Naive thymus-derived CD8-positive, alpha-beta T cell (primary cell): ENCODE measurements around the gene GUCA1A. TPM values are rescaled to one million over a fixed set of nuclear protein-coding genes. Genes with fewer than 3 reads are reported as not detected.

ENCODE experiments used
- ATAC-seq, 2 donors: fragments of 150-1000 bp; cut with Tn5 transposase in 1 of 2; sonication (Bioruptor Pico), chemical (Tn5 transposase) in 1 of 2; 1 replicate in 1 of 2; 2 replicates in 1 of 2; pipeline ENCODE4 v1.10.0; 2021; ENCODE audit warnings: mild to moderate bottlenecking in 2 of 2, moderate library complexity in 2 of 2
- POLR2A ChIA-PET: fragments of 350-600 bp; sonication (Branson Sonifier 250); formaldehyde crosslinking; loops from one replicate; lab custom pipeline; 2021; ENCODE audit warnings: antibody characterized with exemption; lab: Charles Lee
- DNase-seq, 10 donors: peaks; one replicate each; pipeline versions ENCODE4 v3.0.0 to v3.0.0-alpha.2; 2020 to 2022
- H3K27ac Mint-ChIP-seq, 10 donors: one replicate each; pipeline ENCODE4 v1.8.0; 2020 to 2022; ENCODE audit warnings: mild to moderate bottlenecking in 10 of 10, mixed read lengths in 10 of 10, moderate library complexity in 4 of 10, inconsistent platforms in 1 of 10
- H3K27me3 Mint-ChIP-seq, 5 donors: one replicate each; pipeline ENCODE4 v1.8.0; 2021 to 2022; ENCODE audit warnings: mixed read lengths in 5 of 5
- H3K36me3 Mint-ChIP-seq, 3 donors: one replicate each; pipeline ENCODE4 v1.8.0; 2020 to 2022; ENCODE audit warnings: mixed read lengths in 3 of 3, mild to moderate bottlenecking in 2 of 3, inconsistent platforms in 1 of 3
- H3K4me1 Mint-ChIP-seq, 4 donors: one replicate each; pipeline ENCODE4 v1.8.0; 2021 to 2022; ENCODE audit warnings: mixed read lengths in 4 of 4
- H3K4me3 Mint-ChIP-seq, 10 donors: one replicate each; pipeline ENCODE4 v1.8.0; 2020 to 2022; ENCODE audit warnings: mild to moderate bottlenecking in 10 of 10, mixed read lengths in 10 of 10, moderate library complexity in 6 of 10, inconsistent platforms in 1 of 10
- H3K9me3 Mint-ChIP-seq, 9 donors: one replicate each; pipeline ENCODE4 v1.8.0; 2020 to 2022; ENCODE audit warnings: mixed read lengths in 9 of 9, mild to moderate bottlenecking in 3 of 9, inconsistent platforms in 1 of 9, moderate library complexity in 1 of 9
- polyA plus RNA-seq, 3 donors: library from polyadenylated mRNA; unstranded; fragments of 300-500 nt; fragmentation: Illumina TruSeq; gene quantifications; one replicate each; pipeline ENCODE4 v1.2.3, GENCODE V29; 2021
- total RNA-seq, 8 experiments: library from RNA in 2 of 8; stranded (reverse) in 2 of 8; gene quantifications; one replicate each; pipeline ENCODE4 v1.2.3 and lab custom pipeline; 2021 to 2026

The GUCA1A gene
- total and polyA plus RNA-seq, 5 experiments from 2014 or later, result not detected

GRCh38 chr6:42137194-42137753 lies 35.9 kb upstream of the GUCA1A start:
- POLR2A ChIA-PET, result interaction anchor here (0.6 kb wide), 2 partner anchors 87 to 241 kb away, joined by 3 to 5 read pairs; no protein-coding TSS in a partner anchor
- Mint-ChIP-seq H3K36me3 (no peaks in the 10 kb centered on the region), H3K9me3 (no peaks in the 10 kb centered on the region), H3K27me3 (peaks cover 4 to 11% (median 9%) of the 10 kb centered on the region in 5 donors), H3K27ac (peak overlapping the region in 2 of 10 donors; percentile 20 to 62), H3K4me1 (peaks cover 4 to 17% (median 10%) of the 10 kb centered on the region in 4 donors), H3K4me3 (peak overlapping the region in 4 of 10 donors; percentile 6 to 30 (median 18))
- no peak for ATAC-seq
- DNase-seq, result no peak

- H3K36me3 Mint-ChIP-seq, result no peaks in the 10 kb centered on the region
- no peak for ATAC-seq
- no peaks in the 10 kb centered on the region for H3K9me3 Mint-ChIP-seq
- peak overlapping the region in 1 of 10 donors; percentile 17 for H3K27ac Mint-ChIP-seq
- H3K4me3 Mint-ChIP-seq, result no peak overlapping the region
- H3K27me3 Mint-ChIP-seq, result peaks cover 8 to 21% (median 12%) of the 10 kb centered on the region in 5 donors
- no peak for DNase-seq
- peaks cover 6 to 22% (median 14%) of the 10 kb centered on the region in 4 donors for H3K4me1 Mint-ChIP-seq
- POLR2A ChIA-PET, result no interaction called here
These were observed 35.0 kb upstream of the GUCA1A start for GRCh38 chr6:42138190-42138589.

GRCh38 chr6:42138630-42139619 lies 34.2 kb upstream of the GUCA1A start:
- no peak overlapping the region for H3K4me3 Mint-ChIP-seq
- peak overlapping the region in 2 of 10 donors; percentile 17 to 33 for H3K27ac Mint-ChIP-seq
- POLR2A ChIA-PET, result interaction anchor here (0.6 kb wide), 1 partner anchor 20 kb away, joined by 8 read pairs; no protein-coding TSS in a partner anchor
- H3K36me3 Mint-ChIP-seq, result no peaks in the 10 kb centered on the region
- H3K4me1 Mint-ChIP-seq, result peaks cover 6 to 24% (median 14%) of the 10 kb centered on the region in 4 donors
- no peak for ATAC-seq
- peaks cover 15 to 28% (median 19%) of the 10 kb centered on the region in 5 donors for H3K27me3 Mint-ChIP-seq
- no peaks in the 10 kb centered on the region for H3K9me3 Mint-ChIP-seq
- no peak for DNase-seq

GRCh38 chr6:42140032-42140431 lies 33.1 kb upstream of the GUCA1A start:
- H3K27ac Mint-ChIP-seq, result no peak overlapping the region
- no peaks in the 10 kb centered on the region for H3K36me3 Mint-ChIP-seq
- POLR2A ChIA-PET, result interaction anchor here (0.6 kb wide), 1 partner anchor 168 kb away, joined by 3 read pairs; no protein-coding TSS in a partner anchor
- no peak overlapping the region for H3K4me3 Mint-ChIP-seq
- H3K4me1 Mint-ChIP-seq, result peaks cover 6 to 24% (median 14%) of the 10 kb centered on the region in 4 donors
- H3K27me3 Mint-ChIP-seq, result peaks cover 16 to 32% (median 21%) of the 10 kb centered on the region in 5 donors
- DNase-seq (peak in 1 of 10 donors; percentile 5), ATAC-seq (no peak)
- no peaks in the 10 kb centered on the region for H3K9me3 Mint-ChIP-seq

DNA sequence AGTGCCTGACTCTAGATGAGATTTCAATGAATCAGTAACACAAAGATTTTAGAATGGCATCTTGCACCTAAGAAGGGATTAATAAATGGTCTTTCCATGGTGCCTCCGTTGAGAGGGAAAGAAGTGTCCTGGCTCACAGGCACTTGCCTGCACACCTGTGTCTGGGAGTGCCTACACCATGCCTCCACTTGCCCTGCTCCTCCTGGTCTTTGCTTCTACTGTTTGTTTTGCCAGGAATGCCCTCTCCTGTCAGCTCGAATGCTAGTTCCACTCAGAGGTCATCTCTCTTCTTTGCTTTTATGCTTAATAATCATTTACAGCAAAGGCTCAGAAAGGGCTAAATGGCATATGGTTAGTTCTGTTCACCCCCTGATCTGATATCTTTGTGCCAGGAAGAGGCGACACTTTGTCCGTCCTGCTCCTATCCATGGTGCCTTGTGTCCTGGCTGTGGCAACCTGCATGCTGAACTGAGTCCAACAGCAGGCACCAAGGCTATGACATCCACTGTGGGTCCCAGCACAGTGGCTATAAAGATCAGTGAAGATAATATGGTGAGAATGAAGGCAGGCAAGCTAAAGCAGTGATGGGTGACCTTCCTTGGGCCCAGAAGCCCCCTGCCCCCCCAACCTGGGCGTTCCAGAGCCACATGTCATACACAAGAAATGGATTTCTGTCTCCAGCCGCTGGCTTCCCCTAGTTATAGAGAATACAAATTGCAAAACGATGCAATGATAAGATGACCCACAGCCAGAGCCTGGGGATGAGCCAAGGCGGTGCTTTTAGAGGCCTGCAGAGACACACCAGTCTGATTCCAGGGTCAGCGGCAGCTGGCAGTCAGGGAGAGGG lies 32.2 kb upstream of the GUCA1A start:
- H3K4me3 Mint-ChIP-seq, result peak overlapping the region in 7 of 10 donors; percentile 4 to 68 (median 30)
- ATAC-seq (no peak), DNase-seq (no peak)
- peaks cover 16 to 35% (median 24%) of the 10 kb centered on the region in 5 donors for H3K27me3 Mint-ChIP-seq
- peaks cover 6 to 24% (median 14%) of the 10 kb centered on the region in 4 donors for H3K4me1 Mint-ChIP-seq
- no peaks in the 10 kb centered on the region for H3K36me3 Mint-ChIP-seq
- no peaks in the 10 kb centered on the region for H3K9me3 Mint-ChIP-seq
- H3K27ac Mint-ChIP-seq, result no peak overlapping the region
- POLR2A ChIA-PET, result no interaction called here

- Mint-ChIP-seq H3K9me3 (no peaks in the 10 kb centered on the region), H3K27me3 (peaks cover 16 to 35% (median 24%) of the 10 kb centered on the region in 5 donors), H3K4me3 (peak overlapping the region in 8 of 10 donors; percentile 4 to 68 (median 29)), H3K36me3 (no peaks in the 10 kb centered on the region), H3K4me1 (peaks cover 2 to 20% (median 10%) of the 10 kb centered on the region in 4 donors), H3K27ac (no peak overlapping the region)
- ATAC-seq, result no peak
- DNase-seq, result no peak
- POLR2A ChIA-PET, result no interaction called here
These were observed 31.5 kb upstream of the GUCA1A start for GRCh38 chr6:42141603-42142117.

- DNase-seq, result peak in 2 of 10 donors; percentile 9 to 10
- peaks cover 16 to 35% (median 24%) of the 10 kb centered on the region in 5 donors for H3K27me3 Mint-ChIP-seq
- H3K4me3 Mint-ChIP-seq, result peak within 1 kb of the TSS in 9 of 10 donors; percentile 60 to 84 (median 80)
- ATAC-seq, result peak; percentile 61 to 62
- POLR2A ChIA-PET, result no interaction called here
- H3K4me1 Mint-ChIP-seq, result peaks cover 2 to 16% (median 5%) of the 10 kb centered on the region in 4 donors
- H3K9me3 Mint-ChIP-seq, result no peaks in the 10 kb centered on the region
- peak within 1 kb of the TSS in 1 of 10 donors; percentile 28 for H3K27ac Mint-ChIP-seq
- H3K36me3 Mint-ChIP-seq, result no peaks in the 10 kb centered on the region
These were observed 30.9 kb upstream of the GUCA1A start, which contains the start of gene C6orf132 for GRCh38 chr6:42142118-42142835. C6orf132 (minus strand) TSS chr6:42142620; CDS start chr6:42142444, 176 bp downstream.

DNA sequence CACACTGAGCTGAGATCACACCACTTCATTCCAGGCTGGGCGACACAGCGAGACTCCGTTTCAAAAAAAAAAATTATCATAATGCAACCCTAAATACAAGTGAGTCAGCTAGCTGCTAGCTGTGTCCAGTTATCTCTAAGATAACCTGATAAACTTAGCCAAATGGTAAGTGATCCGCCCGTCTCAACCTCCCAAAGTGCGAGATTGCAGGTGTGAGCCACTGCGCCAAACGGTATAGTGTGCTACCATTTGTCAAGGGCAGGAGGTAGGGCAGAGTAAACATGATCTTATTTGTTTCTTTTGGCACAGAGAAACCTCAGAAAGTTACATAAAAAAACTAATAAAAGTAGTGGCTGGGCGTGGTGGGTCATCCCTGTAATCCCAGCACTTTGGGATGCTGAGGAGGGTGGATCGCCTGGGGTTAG lies 26.0 kb upstream of the GUCA1A start:
- Mint-ChIP-seq H3K36me3 (no peaks in the 10 kb centered on the region), H3K9me3 (no peaks in the 10 kb centered on the region), H3K4me1 (peaks cover 2 to 7% (median 5%) of the 10 kb centered on the region in 4 donors), H3K27ac (no peak overlapping the region), H3K27me3 (peaks cover 10 to 28% (median 18%) of the 10 kb centered on the region in 5 donors), H3K4me3 (no peak overlapping the region)
- POLR2A ChIA-PET, result no interaction called here
- ATAC-seq (no peak), DNase-seq (no peak)

GRCh38 chr6:42148058-42148457 lies 25.1 kb upstream of the GUCA1A start:
- Mint-ChIP-seq H3K27ac (no peak overlapping the region), H3K4me3 (no peak overlapping the region), H3K9me3 (no peaks in the 10 kb centered on the region), H3K27me3 (peaks cover 7 to 22% (median 13%) of the 10 kb centered on the region in 5 donors), H3K4me1 (peaks cover 0 to 2% (median 0%) of the 10 kb centered on the region in 4 donors), H3K36me3 (no peaks in the 10 kb centered on the region)
- ATAC-seq (no peak), DNase-seq (no peak)
- POLR2A ChIA-PET, result interaction anchor here (0.7 kb wide), 1 partner anchor 506 kb away, joined by 6 read pairs; no protein-coding TSS in a partner anchor

DNA sequence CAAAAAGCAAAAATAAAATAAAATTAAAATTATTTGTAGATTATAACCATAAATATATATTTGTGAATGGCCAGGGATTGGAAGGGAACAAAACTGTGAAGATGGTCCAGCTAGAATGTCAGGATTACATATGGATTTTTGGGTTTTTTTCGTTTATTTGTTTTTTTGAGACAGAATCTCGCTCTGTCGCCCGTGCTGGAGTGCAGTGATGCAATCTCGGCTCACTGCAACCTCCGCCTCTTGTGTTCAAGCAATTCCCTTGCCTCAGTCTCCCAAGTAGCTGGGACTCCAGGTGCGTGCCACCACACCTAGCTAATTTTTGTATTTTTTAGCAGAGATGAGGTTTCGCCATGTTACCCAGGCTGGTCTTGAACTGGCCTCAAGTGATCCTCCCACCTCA lies 22.9 kb upstream of the GUCA1A start:
- H3K27ac Mint-ChIP-seq, result no peak overlapping the region
- no peaks in the 10 kb centered on the region for H3K36me3 Mint-ChIP-seq
- DNase-seq (no peak), ATAC-seq (no peak)
- no peaks in the 10 kb centered on the region for H3K4me1 Mint-ChIP-seq
- peaks cover 0 to 6% (median 0%) of the 10 kb centered on the region in 5 donors for H3K27me3 Mint-ChIP-seq
- POLR2A ChIA-PET, result interaction anchor here (0.7 kb wide), 1 partner anchor 181 kb away, joined by 4 read pairs; no protein-coding TSS in a partner anchor
- H3K4me3 Mint-ChIP-seq, result no peak overlapping the region
- H3K9me3 Mint-ChIP-seq, result no peaks in the 10 kb centered on the region

DNA sequence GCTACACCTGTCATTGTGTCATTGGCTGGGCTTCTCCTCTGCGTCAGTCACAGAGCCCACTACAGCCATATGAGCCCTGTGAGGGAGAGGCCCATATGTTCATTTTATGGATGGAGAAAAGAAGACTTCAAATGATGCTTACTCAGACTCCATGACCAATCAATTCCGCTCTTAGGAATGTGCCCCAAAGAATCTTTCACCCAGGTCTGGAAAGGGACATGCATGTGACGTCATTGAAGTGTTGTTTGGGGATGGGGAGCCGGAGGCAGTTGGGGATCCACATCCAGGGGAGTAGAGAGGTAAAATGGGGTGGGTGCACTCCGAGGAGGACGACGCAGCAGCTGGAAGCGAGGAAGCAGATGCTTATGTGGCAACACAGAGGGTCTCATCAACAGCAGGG lies 21.1 kb upstream of the GUCA1A start:
- Mint-ChIP-seq H3K9me3 (no peaks in the 10 kb centered on the region), H3K36me3 (no peaks in the 10 kb centered on the region), H3K27ac (no peak overlapping the region), H3K27me3 (peaks cover 0 to 1% (median 0%) of the 10 kb centered on the region in 5 donors), H3K4me1 (no peaks in the 10 kb centered on the region), H3K4me3 (no peak overlapping the region)
- DNase-seq, result no peak
- ATAC-seq, result no peak
- POLR2A ChIA-PET, result no interaction called here
